OCI-LY7 (cell line): ENCODE results near the gene LCA5.

Experiments used
- EZH2phosphoT487 ChIP-seq: fragments of 200-600 bp; sonication (generic); IDR thresholded peaks from 2 replicates; pipeline ENCODE4 v1.6.1; 2018; ENCODE audit warnings: low read depth, borderline replicate concordance, mild to moderate bottlenecking, mixed run types, antibody characterized with exemption, low read length, moderate library complexity, mixed read lengths
- TF ChIP-seq, protein P1 (sequence below): fragments of 200-600 bp; sonication (generic); conservative IDR thresholded peaks from 2 replicates; pipeline ENCODE4 v1.5.1; 2014; ENCODE audit warnings: mild to moderate bottlenecking, antibody characterized with exemption, low read length, moderate library complexity, mixed read lengths

DNA sequence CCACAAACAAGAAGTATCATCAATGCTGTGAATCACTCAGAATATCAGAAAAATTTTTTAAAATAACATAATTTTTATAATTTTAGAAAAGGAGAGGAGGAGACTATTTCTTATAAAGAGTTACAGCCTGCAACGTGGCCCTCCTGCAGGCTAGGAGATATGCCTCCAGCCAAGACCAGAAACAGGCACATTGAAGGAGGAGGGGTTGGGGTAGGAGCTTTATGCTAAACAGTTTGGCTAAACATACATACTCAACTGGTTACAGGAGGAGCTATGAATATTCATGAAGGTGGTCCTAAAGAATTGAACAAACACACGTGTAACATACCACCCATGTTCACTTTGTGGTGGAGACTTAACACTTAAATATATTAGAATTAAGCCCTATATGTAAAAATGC lies 14.2 kb upstream of the LCA5 start:
- TF ChIP-seq, protein P1, sequence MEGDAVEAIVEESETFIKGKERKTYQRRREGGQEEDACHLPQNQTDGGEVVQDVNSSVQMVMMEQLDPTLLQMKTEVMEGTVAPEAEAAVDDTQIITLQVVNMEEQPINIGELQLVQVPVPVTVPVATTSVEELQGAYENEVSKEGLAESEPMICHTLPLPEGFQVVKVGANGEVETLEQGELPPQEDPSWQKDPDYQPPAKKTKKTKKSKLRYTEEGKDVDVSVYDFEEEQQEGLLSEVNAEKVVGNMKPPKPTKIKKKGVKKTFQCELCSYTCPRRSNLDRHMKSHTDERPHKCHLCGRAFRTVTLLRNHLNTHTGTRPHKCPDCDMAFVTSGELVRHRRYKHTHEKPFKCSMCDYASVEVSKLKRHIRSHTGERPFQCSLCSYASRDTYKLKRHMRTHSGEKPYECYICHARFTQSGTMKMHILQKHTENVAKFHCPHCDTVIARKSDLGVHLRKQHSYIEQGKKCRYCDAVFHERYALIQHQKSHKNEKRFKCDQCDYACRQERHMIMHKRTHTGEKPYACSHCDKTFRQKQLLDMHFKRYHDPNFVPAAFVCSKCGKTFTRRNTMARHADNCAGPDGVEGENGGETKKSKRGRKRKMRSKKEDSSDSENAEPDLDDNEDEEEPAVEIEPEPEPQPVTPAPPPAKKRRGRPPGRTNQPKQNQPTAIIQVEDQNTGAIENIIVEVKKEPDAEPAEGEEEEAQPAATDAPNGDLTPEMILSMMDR: no peak
- no peak for TF ChIP-seq EZH2phosphoT487
